HuH-7 (cell line): ENCODE results near the gene SMYD3.
A peak's percentile ranks its signal among the peaks of the same experiment; 100 is the strongest.
"Not testable (repeated sequence)": the region's sequence is repeated elsewhere in the genome, so short reads cannot be mapped to it uniquely, and the experiment has no call there.

Experiments
- DNase-seq: peaks from one replicate; pipeline ENCODE4 v3.0.0; 2011; ENCODE audit warnings: low spot score

Gene SMYD3

GRCh38 chr1:246416261-246416660, 90.8 kb downstream of the SMYD3 start:
- DNase-seq, result no peak

GRCh38 chr1:246415028-246415427, 92.1 kb downstream of the SMYD3 start:
- DNase-seq, result no peak

GRCh38 chr1:246413430-246413829, 93.6 kb downstream of the SMYD3 start:
- no peak for DNase-seq

- DNase-seq, result no peak
Observed at GRCh38 chr1:246404078-246404477, 103.0 kb downstream of the SMYD3 start.

- peak; percentile 10 for DNase-seq
Observed at GRCh38 chr1:246398126-246398813, 108.8 kb downstream of the SMYD3 start.

DNA sequence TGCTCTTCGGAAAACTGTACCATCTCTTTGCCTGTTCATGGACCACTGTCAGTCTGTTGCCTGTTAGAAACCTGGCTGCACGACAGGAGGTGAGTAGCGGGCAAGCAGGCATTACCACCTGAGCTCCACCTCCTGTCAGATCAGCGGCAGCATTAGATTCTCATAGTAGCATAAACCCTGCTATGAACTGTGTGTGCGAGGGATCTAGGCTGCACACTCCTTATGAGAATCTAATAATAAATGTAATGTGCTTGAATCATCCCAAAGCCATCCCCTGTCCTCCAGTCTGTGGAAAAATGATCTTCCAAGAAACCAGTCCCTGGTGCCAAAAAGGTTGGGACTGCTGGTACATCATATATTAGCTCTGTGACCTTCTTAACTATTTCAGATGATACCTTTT, 110.0 kb downstream of the SMYD3 start:
- no peak for DNase-seq

DNA sequence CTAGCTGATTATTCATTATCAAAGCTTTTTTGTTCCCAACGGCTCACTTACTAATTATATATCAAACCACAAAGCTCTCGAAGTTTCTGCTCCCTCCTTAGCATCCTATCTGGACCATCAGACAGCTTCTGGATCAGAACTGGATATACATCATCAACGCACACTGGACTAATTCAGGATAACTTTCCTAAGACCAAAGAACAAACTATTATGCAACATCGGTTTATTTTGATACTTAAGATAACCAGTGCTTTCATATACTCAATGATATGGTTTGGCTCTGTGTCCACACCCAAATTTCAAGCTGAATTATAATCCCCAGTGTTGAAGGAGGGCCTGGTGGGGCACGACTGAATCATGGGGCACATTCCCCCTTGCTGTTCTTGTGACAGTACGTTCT, 110.8 kb downstream of the SMYD3 start:
- DNase-seq, result no peak

DNA sequence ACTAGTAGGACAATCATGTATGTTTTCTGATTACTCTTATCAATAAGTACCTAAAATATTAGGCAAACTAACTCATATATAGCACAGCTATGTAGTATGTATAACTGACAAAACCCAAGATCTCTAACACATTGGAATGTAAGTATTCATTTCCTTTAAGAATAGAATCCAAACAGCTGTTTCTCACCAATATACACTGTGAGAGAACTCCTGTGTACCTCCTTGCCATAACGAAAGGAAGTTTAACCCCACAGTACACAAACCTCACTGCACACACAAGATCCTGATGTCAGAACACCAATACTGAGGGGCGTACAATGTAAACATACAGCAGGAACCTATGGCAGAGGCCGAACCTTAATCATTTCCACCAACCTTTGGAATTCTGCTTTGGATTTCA, 113.0 kb downstream of the SMYD3 start:
- no peak for DNase-seq

DNA sequence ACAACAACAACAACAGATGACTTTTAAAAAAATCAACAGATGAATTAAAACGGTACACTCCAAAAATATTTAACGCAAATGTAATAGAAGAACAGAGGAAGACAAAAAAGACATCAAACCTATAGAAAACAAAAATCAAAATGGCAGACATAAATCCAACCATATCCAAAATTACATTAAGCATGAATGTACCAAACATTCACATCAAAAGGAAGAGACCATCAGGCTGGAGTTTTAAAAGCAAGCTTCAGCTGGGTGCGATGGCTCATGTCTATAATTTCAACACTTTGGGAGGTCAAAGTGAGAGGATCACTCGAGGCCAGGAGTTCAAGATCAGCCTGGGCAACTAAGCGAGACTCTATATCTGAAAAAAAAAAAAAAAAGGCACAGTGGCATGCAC, 116.2 kb downstream of the SMYD3 start:
- no peak for DNase-seq

DNA sequence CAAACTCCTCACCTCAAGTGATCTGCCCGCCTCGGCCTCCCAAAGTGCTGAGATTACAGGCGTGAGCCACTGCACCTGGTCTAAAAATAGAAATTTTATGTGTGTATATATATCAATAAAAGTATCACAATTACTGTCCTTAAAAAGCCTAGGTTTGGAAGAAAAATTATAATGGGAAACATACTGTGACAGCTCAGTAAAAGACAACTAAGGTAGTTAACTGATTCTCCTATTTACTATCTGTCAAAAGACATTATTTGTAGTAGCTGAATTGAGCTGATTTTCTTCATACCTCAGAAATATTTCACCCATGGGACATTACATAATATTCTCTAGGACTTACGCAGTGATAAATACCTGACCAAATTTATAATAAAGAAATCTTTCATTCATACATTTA, 122.5 kb downstream of the SMYD3 start:
- DNase-seq, result no peak

DNA sequence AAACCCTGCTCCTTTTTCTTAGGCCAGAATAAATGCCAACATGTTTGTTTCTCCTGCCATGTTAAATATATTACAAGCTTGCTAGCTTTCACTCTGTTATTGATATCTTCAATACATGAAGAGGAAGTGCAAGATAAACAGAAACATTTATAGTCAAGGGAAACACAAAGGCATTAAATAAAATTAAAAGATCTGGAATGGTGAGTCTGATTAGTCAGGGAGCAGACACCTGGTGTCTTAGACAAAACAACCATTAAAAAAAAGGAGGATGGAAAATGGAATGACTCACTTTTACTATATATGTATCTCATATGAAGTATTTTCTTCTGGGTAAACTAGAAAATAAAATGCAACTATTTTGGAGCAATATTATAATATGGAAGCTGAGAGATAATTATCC, 123.3 kb downstream of the SMYD3 start:
- DNase-seq, result no peak

GRCh38 chr1:246383239-246383589, 123.9 kb downstream of the SMYD3 start:
- DNase-seq, result no peak

- DNase-seq, result no peak
Observed at GRCh38 chr1:246382589-246383238, 124.4 kb downstream of the SMYD3 start.

- DNase-seq, result no peak
Observed at GRCh38 chr1:246381452-246381851, 125.6 kb downstream of the SMYD3 start.

GRCh38 chr1:246377625-246378153, 129.4 kb downstream of the SMYD3 start:
- DNase-seq, result no peak

DNA sequence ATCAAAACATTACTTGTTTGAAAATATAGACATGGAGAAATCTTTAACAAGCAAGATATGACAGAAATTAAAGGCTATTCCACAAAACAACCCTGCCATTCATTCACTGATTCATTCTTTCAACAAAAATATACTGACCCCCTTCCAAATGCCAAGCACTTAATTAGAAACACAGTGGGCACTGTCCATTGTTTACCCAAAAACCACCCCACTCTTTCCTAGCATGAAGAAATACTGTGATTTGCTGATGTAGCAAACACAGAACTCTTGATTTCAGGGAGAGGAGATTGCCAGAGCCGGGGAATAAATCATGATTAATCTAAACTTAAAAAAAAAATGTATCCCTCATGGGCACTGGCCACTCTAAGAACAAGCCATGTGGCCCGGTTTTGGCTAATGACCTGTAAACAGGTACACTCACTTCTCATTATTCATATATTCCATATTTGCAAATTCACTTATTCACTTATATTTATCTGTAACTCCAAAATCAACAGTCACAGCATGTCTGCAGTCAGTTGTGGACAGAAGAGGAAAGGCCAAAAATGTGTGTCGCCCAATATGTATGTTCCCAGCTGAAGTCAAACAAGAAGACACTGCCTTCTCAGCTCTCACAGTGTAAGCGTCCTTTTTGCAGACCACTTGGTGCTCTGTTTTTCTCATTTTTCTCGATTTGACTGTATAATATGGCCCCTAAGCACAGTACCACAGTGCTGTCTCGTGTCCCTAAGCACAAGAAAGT, 133.1 kb downstream of the SMYD3 start:
- DNase-seq, result no peak

DNA sequence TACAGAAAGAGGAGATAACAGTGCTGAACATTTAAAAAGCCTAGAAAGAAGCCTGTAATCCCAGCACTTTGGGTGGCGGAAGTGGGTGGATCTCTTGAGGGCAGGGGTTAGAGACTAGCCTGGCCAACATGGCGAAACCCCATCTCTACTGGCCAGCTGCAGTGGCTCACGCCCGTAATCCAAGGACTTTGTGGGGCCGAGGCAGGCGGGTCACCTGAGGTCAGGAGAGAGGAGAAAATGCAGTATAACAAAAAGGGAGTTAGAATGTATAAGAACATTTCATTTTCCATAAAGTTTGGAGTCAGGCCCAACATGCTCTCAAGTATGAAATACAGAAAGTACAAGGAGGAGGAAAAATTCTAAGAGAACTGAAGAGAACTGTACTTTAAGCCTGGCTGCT, 134.5 kb downstream of the SMYD3 start:
- no peak for DNase-seq

- no peak for DNase-seq
Observed at GRCh38 chr1:246367041-246367440, 140.0 kb downstream of the SMYD3 start.

- DNase-seq, result no peak
Observed at GRCh38 chr1:246365708-246366107, 141.4 kb downstream of the SMYD3 start.

DNA sequence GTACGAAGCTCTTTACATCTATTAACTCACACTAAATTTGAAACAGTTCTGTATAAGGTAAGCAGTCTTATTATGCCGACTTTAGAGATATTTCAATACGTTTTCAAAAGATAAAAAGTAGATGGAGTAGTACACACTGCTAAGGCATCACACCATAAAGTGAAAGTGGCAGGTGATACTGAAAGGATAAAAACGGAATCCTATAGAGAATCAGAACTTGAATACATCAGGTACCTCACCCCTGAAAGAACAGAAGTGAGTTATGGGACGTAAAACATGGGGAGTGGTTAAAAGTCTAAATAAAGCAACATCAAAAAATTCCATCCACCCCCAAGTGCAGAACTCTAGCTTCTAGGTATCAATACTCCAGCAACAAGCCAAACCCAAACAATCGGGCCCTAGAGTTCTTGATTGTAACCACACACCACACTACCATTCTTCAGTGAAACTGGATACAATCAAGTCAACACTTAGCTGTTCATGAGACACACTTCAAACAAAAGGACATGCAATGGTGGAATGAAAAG, 142.6 kb downstream of the SMYD3 start:
- DNase-seq, result no peak

- not testable (repeated sequence) for DNase-seq
Observed at GRCh38 chr1:246357014-246357598, 150.0 kb downstream of the SMYD3 start.

DNA sequence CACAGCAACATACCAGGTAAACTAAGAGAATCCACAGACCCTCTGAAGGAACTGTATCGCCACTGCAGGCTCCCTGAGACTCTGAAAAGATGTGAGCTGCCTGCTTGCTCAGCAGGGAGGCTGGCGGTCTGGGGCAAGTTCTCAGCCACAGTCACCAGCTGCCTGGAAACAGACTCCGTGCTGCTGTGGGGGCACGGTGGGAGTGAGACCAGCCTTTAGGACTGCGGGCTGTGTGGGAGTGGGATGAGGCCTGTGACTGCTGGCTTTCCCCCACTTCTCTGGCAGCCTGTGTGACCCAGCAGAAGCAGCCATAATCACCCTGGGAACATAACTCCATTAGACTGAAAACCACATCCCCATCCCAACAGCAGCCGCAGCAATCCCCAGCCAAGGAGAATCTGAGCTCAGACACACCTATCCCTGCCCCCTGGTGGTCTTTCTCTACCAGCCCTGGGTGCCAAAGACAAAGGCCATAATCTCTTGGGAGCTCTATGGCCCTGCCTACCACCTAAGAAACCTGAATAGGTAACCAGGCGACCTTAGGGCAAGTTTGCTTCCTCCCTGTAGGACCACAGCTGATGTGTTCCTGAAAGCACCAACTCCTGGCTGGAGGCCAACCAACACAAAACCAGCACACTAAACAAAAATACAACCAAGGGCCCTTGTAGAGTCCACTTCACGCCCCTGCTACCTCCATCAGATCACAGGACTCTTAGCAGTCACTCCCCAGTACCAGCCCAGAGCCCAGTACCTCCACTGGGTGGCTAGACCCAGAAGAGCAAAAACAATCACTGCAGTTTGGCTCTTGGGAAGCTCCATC, 151.5 kb downstream of the SMYD3 start:
- DNase-seq, result no peak
